ENCODE results near the gene NINJ2. TPM values are rescaled to one million over a fixed set of nuclear protein-coding genes. Genes with fewer than 3 reads are reported as not detected.

The NINJ2 gene
- total RNA-seq, 4 donors from 2014 or later = 8.6 to 28.9 (median 17.5) TPM

- no peak for DNase-seq (ENCODE audit: low spot score)
- no peak for ATAC-seq (ENCODE audit: low FRiP score)
- TF ChIP-seq, protein P1, sequence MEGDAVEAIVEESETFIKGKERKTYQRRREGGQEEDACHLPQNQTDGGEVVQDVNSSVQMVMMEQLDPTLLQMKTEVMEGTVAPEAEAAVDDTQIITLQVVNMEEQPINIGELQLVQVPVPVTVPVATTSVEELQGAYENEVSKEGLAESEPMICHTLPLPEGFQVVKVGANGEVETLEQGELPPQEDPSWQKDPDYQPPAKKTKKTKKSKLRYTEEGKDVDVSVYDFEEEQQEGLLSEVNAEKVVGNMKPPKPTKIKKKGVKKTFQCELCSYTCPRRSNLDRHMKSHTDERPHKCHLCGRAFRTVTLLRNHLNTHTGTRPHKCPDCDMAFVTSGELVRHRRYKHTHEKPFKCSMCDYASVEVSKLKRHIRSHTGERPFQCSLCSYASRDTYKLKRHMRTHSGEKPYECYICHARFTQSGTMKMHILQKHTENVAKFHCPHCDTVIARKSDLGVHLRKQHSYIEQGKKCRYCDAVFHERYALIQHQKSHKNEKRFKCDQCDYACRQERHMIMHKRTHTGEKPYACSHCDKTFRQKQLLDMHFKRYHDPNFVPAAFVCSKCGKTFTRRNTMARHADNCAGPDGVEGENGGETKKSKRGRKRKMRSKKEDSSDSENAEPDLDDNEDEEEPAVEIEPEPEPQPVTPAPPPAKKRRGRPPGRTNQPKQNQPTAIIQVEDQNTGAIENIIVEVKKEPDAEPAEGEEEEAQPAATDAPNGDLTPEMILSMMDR (IDR thresholded peaks at IDR 0.05) = no peak
Observed at GRCh38 chr12:627863-628741, 35.1 kb downstream of the NINJ2 start.

DNA sequence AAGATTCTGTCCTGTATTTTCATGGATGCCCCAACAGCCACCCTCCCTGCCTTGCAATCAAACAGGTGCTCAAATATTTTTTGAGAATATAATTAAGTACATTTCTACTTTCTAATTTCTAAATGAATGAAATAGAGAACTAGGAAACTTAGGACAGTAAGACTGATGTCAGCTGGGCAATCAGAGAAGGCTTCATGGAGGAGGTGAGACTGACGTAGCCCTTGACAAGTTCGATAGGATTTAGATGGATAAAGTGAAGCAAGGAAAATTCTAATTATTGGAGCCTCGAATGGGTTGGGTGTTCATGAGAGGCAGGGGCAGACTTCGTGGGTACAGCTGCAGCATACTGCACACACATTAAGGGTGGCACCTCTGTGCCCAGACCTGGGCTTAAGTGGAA, 36.0 kb downstream of the NINJ2 start:
- DNase-seq (ENCODE audit: low spot score) = no peak
- TF ChIP-seq, protein P1 (IDR thresholded peaks at IDR 0.05) = no peak
- no peak for ATAC-seq (ENCODE audit: low FRiP score)

- no peak for DNase-seq (ENCODE audit: low spot score)
- TF ChIP-seq, protein P1 (IDR thresholded peaks at IDR 0.05) = no peak
- no peak for ATAC-seq (ENCODE audit: low FRiP score)
Observed at GRCh38 chr12:625998-626397, 37.2 kb downstream of the NINJ2 start.

- DNase-seq (ENCODE audit: low spot score) = no peak
- no peak for ATAC-seq (ENCODE audit: low FRiP score)
- TF ChIP-seq, protein P1 (IDR thresholded peaks at IDR 0.05) = no peak
Observed at GRCh38 chr12:623865-624372, 39.3 kb downstream of the NINJ2 start.

DNA sequence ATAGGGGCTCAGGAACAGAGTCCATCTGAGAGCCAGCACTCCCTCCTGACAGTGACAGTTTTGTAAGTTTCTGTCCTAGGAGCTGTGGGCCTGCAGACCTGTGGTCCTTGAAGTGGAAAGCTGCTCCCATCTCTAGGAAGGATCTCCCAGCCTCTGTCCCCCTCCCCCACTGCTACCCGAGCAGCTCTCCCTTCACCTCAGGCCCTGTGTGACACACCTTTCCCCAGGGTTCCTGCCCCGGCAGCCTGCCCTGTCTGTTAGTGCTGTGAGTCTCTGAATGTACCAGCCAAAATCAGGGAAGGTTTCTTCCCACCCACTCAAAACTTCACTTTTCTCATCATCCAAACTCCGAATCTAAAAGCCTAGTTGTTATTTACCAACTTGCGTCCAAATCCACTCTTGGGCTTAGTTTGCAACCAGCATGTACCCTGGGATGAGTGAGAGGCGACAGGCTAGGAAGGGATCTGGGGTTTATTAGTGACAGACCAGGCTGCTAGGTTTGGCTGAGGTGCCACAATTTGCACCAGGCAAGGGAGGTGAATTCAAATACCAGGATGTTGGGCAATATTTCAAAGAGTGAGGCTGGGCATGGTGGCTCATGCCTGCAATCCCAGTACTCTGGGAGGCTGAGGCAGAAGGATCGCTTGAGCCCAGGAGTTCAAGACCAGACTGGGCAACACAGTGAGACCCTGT, 39.9 kb downstream of the NINJ2 start:
- TF ChIP-seq, protein P1 (IDR thresholded peaks at IDR 0.05) = no peak
- no peak for ATAC-seq (ENCODE audit: low FRiP score)

DNA sequence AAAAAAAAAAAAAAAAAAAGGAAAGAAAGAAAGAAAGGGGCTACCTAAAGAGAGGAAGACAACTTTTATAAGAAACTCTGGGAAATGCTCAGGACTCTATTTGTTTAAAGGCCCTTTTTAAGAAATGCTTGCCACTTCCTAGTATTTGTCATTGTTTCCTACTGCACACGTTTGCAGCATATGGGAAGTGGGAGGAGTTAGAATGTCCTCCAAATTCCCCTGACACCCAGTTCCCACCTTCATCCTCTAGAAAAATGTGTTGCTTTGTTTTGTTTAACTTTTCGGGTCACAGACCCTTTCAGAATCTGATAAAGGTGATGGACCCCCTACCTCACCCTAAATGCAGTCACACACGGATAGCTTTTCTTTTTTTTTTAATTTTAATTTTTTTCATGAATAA, 40.8 kb downstream of the NINJ2 start:
- DNase-seq (ENCODE audit: low spot score) = no peak
- ATAC-seq (ENCODE audit: low FRiP score) = no peak
- TF ChIP-seq, protein P1 (IDR thresholded peaks at IDR 0.05) = no peak

More for the DNA sequence above, 39.9 kb downstream of the NINJ2 start:
- no peak for DNase-seq (ENCODE audit: low spot score)

Measured in omental fat pad (tissue), 4 donors.